Measurements from ENCODE around the gene GIGYF2. TPM values are rescaled to one million over a fixed set of nuclear protein-coding genes. Genes with fewer than 3 reads are reported as not detected.

The GIGYF2 gene
- total and polyA plus RNA-seq, 2 of the 13 experiments (the other 11 are each of a cell fraction or from before 2014, with no cell fraction given), result 44.9 to 73.5 TPM

- no peak; the same call in 1 of the 2 replicates for TF ChIP-seq ZBTB43 (CRISPR knock-in tag; conservative IDR thresholded peaks at IDR 0.05)
- TF ChIP-seq ZNF10 (CRISPR knock-in tag; IDR thresholded peaks at IDR 0.05; ENCODE audit: borderline replicate concordance, low read depth), result no peak
- TF ChIP-seq ELF4 (CRISPR knock-in tag; IDR thresholded peaks at IDR 0.05; ENCODE audit: borderline replicate concordance), result no peak
- no peak; the same call in none of the 2 replicates for TF ChIP-seq TOPORS (CRISPR knock-in tag; IDR thresholded peaks at IDR 0.05)
- 0 out of 2 replicates have a peak, but pooled peaks have one; percentile 20 for TF ChIP-seq ZNF205 (CRISPR knock-in tag; IDR thresholded peaks at IDR 0.05)
- TF ChIP-seq HNRNPUL1 (IDR thresholded peaks at IDR 0.05; ENCODE audit: low read depth, low read length), result no peak
- TF ChIP-seq ZNF30 (CRISPR knock-in tag; IDR thresholded peaks at IDR 0.05), result no peak
- no peak; the same call in 1 of the 2 replicates for TF ChIP-seq ETV5 (CRISPR knock-in tag; IDR thresholded peaks at IDR 0.05; ENCODE audit: borderline replicate concordance)
- no peak for TF ChIP-seq ZKSCAN1 (IDR thresholded peaks at IDR 0.05; ENCODE audit: low read length)
- no peak; the same call in 1 of the 2 replicates for TF ChIP-seq FOXM1 (CRISPR knock-in tag; IDR thresholded peaks at IDR 0.05)
- no peak for TF ChIP-seq ZNF503 (CRISPR knock-in tag; IDR thresholded peaks at IDR 0.05)
- TF ChIP-seq MAX (IDR thresholded peaks at IDR 0.05), result peak; percentile 88
- no peak for TF ChIP-seq PBX2 (CRISPR knock-in tag; IDR thresholded peaks at IDR 0.05)
- peak; percentile 20; the same call in 1 of the 2 replicates for TF ChIP-seq ZNF609 (CRISPR knock-in tag; IDR thresholded peaks at IDR 0.05; ENCODE audit: borderline replicate concordance)
- TF ChIP-seq GABPB1 (CRISPR knock-in tag; IDR thresholded peaks at IDR 0.05), result peak; percentile 79
- no peak for TF ChIP-seq STAG1 (CRISPR knock-in tag; IDR thresholded peaks at IDR 0.05)
- TF ChIP-seq NCOR1 (IDR thresholded peaks at IDR 0.05; ENCODE audit: borderline replicate concordance, low read length), result no peak; the same call in 1 of the 2 replicates
These were observed at the start of gene GIGYF2 (continued) for GRCh38 chr2:232697059-232697806.
